HepG2 (cell line): ENCODE results near the gene SIN3A. TPM values are rescaled to one million over a fixed set of nuclear protein-coding genes. Genes with fewer than 3 reads are reported as not detected.
A peak's percentile ranks its signal among the peaks of the same experiment; 100 is the strongest.

ENCODE experiments used
- ATAC-seq: fragments of 200-7000 bp; cut with Tn5 transposase; 3 replicates; pipeline ENCODE4 v1.9.1; 2020; ENCODE audit warnings: mild to moderate bottlenecking, moderate library complexity
- BruUV-seq: library from RNA; stranded (reverse); fragments of 400-500 nt; replicated peaks from 2 replicates; lab custom pipeline; 2021; lab: Mats Ljungman, UMichigan
- CTCF ChIA-PET: fragments of 300-600 bp; formaldehyde crosslinking; extraction: SDS; loops from one replicate; lab custom pipeline; 2021; ENCODE audit warnings: low total read pairs, inconsistent platforms, low intra/inter-chr PET ratio; lab: Yijun Ruan, JAX
- POLR2A ChIA-PET: fragments of 350-600 bp; sonication (Branson Sonifier 250); formaldehyde crosslinking; loops from one replicate; lab custom pipeline; 2020; ENCODE audit warnings: antibody characterized with exemption, inconsistent platforms; lab: Yijun Ruan, JAX
- DNase-seq: peaks from one replicate; pipeline ENCODE4 v3.0.0-alpha.2; 2015; ENCODE audit warnings: low spot score
- FAIRE-seq: peaks from 3 replicates; lab custom pipeline; 2011; peaks lifted over from hg19 to GRCh38; lab: Jason Lieb, UNC
- H2AFZ ChIP-seq: one replicate; pipeline ENCODE4 v1.6.1; 2011; ENCODE audit warnings: low read length, inconsistent platforms
- H3K27ac ChIP-seq: fragments of 300-600 bp; 3 replicates; pipeline ENCODE4 v1.8.0; 2011; ENCODE audit warnings: mixed run types, mild to moderate bottlenecking, mixed read lengths, low read length, inconsistent platforms; ENCODE audit not compliant: insufficient read depth; ENCODE audit errors: extremely low read length
- H3K27me3 ChIP-seq, 2 experiments: fragments of 200-600 bp in 1 of 2; 2 replicates in 1 of 2; 3 replicates in 1 of 2; pipeline versions ENCODE4 v1.6.0 to v1.8.0; 2011; ENCODE audit warnings: low read length in 2 of 2, mild to moderate bottlenecking in 2 of 2, moderate library complexity in 2 of 2, inconsistent platforms in 1 of 2; ENCODE audit not compliant: insufficient read depth in 2 of 2, control insufficient read depth in 1 of 2
- H3K36me3 ChIP-seq, 2 experiments: fragments of 200-600 bp in 1 of 2; replicated peaks in 1 of 2; 2 replicates in 1 of 2; 3 replicates in 1 of 2; pipeline versions ENCODE4 v1.5.1 to v1.8.0; 2011; ENCODE audit warnings: low read length in 2 of 2, inconsistent platforms in 1 of 2; ENCODE audit not compliant: insufficient read depth in 2 of 2, control insufficient read depth in 1 of 2
- H3K4me1 ChIP-seq: 2 replicates; pipeline ENCODE4 v1.5.1; 2012; ENCODE audit warnings: low read length, inconsistent platforms; ENCODE audit not compliant: insufficient read depth
- H3K4me2 ChIP-seq: 2 replicates; pipeline ENCODE4 v1.6.0; 2011; ENCODE audit warnings: low read depth, low read length, inconsistent platforms
- H3K4me3 ChIP-seq, 3 experiments: fragments of 200-600 bp in 1 of 3; sonication (generic), shearing (Covaris generic) in 1 of 3; replicated peaks in 1 of 3; 2 replicates each; pipeline ENCODE4 v1.5.1; 2011 to 2016; ENCODE audit warnings: low read length in 3 of 3, inconsistent platforms in 2 of 3, low read depth in 2 of 3, mild to moderate bottlenecking in 2 of 3, control low read depth in 1 of 3, mixed read lengths in 1 of 3; ENCODE audit not compliant: insufficient read depth in 1 of 3
- H3K79me2 ChIP-seq: one replicate; pipeline ENCODE4 v1.6.1; 2011; ENCODE audit warnings: low read length, inconsistent platforms; ENCODE audit not compliant: insufficient read depth
- H3K9ac ChIP-seq: 2 replicates; pipeline ENCODE4 v1.6.0; 2011; ENCODE audit warnings: mild to moderate bottlenecking, low read depth, low read length, inconsistent platforms; ENCODE audit not compliant: insufficient read depth
- H3K9me3 ChIP-seq: 2 replicates; pipeline ENCODE4 v1.5.1; 2012; ENCODE audit warnings: mild to moderate bottlenecking, low read length
- H4K20me1 ChIP-seq: 2 replicates; pipeline ENCODE4 v1.6.0; 2011; ENCODE audit warnings: inconsistent platforms, mild to moderate bottlenecking, low read length, moderate library complexity; ENCODE audit not compliant: insufficient read depth
- MNT ChIP-seq: fragments of 450-650 bp; IDR thresholded peaks from 2 replicates; pipeline ENCODE4 v1.6.1; 2016
- SNAPC4 ChIP-seq: sonication (generic); formaldehyde crosslinking; IDR thresholded peaks from 2 replicates; pipeline ENCODE4 v1.4.0; 2020; ENCODE audit warnings: mild to moderate bottlenecking, missing genetic modification reagents
- WGBS: methylation state at CpG from one replicate; pipeline ENCODE4 v1.1.6; 2017; ENCODE audit warnings: low lambda C conversion rate; 5-methylcytosine and 5-hydroxymethylcytosine counted together
- in situ Hi-C: cut with HindIII; loops from 2 replicates; pipeline ENCODE4 v1.10.0; 2017; ENCODE audit warnings: low pct_unique_long_range_greater_than_20kb; ENCODE audit not compliant: extremely low pct_ligation_motif_present
- intact Hi-C: fragments of 100-400 bp; cut with micrococcal nuclease; formaldehyde crosslinking; loops from one replicate; pipeline ENCODE4 v1.10.0; 2022; ENCODE audit not compliant: unreplicated experiment
- polyA plus RNA-seq, 8 experiments: library from polyadenylated mRNA; depleted of rRNA in 3 of 8; stranded (reverse) in 7 of 8; unstranded in 1 of 8; fragments of >200 nt; fragmentation: Illumina TruSeq in 4 of 8; extraction: Trizol in 4 of 8; gene quantifications; 2 replicates each; pipeline versions ENCODE4 v1.2.1 to v1.2.3, GENCODE V29; 2011 to 2016; ENCODE audit warnings: low read depth in 4 of 8, missing spikeins in 1 of 8, mixed read lengths in 1 of 8; ENCODE audit not compliant: insufficient read depth in 1 of 8
- total RNA-seq, 5 experiments: library from RNA; depleted of rRNA; stranded (reverse); fragments of >200 nt; fragmentation: Illumina TruSeq; extraction: Trizol; gene quantifications; 2 replicates each; pipeline ENCODE4 v1.2.3, GENCODE V29; 2016; ENCODE audit warnings: low read depth in 1 of 5

SIN3A gene
- total and polyA plus RNA-seq, 2 of the 13 experiments (the other 11 are each of a cell fraction or from before 2014, with no cell fraction given), result 16.1 to 28.1 TPM

- CTCF ChIA-PET, result no interaction called here
- H3K9ac ChIP-seq, result no peak overlapping the region
- in situ Hi-C loops, result no loop called here
Observed at GRCh38 chr15:75446151-75446550, 5.3 kb downstream of the SIN3A start.

More at GRCh38 chr15:75446151-75446550, 5.3 kb downstream of the SIN3A start:
- Histone ChIP-seq H3K4me1 (peaks cover 20% of the 10 kb centered on the region), H3K27ac (no peak overlapping the region), H3K27me3 (no peaks in the 10 kb centered on the region), H3K4me2 (no peak overlapping the region), H4K20me1 (peaks cover 38% of the 10 kb centered on the region), H3K4me3 (no peak overlapping the region), H3K79me2 (peaks cover 87% of the 10 kb centered on the region), H3K9me3 (no peaks in the 10 kb centered on the region), H3K36me3 (peaks cover 2 to 23% of the 10 kb centered on the region in 2 experiments; a peak in 4 of 5 replicates)
- intact Hi-C loops, result no loop called here
- POLR2A ChIA-PET, result interaction anchor here (0.9 to 1.7 kb wide), 2 partner anchors 8 to 78 kb away, joined by 5 to 8 read pairs; partner anchors contain the start of gene MAN2C1
- ATAC-seq (no peak), DNase-seq (no peak), FAIRE-seq (no peak)
- WGBS, result 95% methylated on average over 3 of the region's 3 CpGs
- no TSS peak for BruUV-seq
- TF ChIP-seq SNAPC4 (no peak), MNT (peak; percentile 39; the same call in 1 of the 2 replicates)
- TF ChIP-seq, all 625 proteins: peak for 1
- no peak overlapping the region for H2AFZ ChIP-seq
